Epithelial cell of proximal tubule (primary cell): ENCODE data around the gene PLG. TPM values are rescaled to one million over a fixed set of nuclear protein-coding genes. Genes with fewer than 3 reads are reported as not detected.
"Not testable (repeated sequence)": the region's sequence is repeated elsewhere in the genome, so short reads cannot be mapped to it uniquely, and the experiment has no call there.

Source experiments
- DNase-seq: peaks from one replicate; pipeline ENCODE4 v3.0.0-alpha.2; 2011; ENCODE audit warnings: low read depth
- H3K4me3 ChIP-seq: 2 replicates; pipeline ENCODE4 v1.5.1; 2011; ENCODE audit warnings: low read depth, mild to moderate bottlenecking, low read length
- CTCF ChIP-seq: conservative IDR thresholded peaks from 2 replicates; pipeline ENCODE4 v1.5.1; 2012; ENCODE audit warnings: low read depth, mild to moderate bottlenecking, low read length
- total RNA-seq: library from RNA; depleted of rRNA; stranded (reverse); fragments of >200 nt; gene quantifications from 2 replicates; pipeline ENCODE4 v1.2.3, GENCODE V29; 2015

The PLG gene
- total RNA-seq, 1 donor from 2014 or later, result not detected

DNA sequence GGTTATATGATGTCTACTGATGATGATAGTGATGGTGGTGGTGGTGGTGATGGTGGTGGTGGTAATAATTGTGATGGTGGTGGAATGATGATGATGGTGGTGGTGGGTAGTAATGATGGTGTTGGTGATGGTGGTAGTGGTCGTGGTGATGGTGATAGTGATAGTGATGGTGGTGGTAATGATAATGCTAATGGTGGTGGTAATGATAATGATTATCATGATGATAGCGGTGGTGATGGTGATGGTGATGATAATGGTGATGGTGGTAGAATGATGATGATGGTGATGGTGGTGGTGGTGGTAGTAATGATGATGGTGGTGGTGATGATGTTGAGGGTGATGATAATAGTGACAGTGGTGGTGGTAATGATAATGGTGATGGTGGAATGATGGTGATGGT lies 33.5 kb upstream of the PLG start:
- no peak overlapping the region for H3K4me3 ChIP-seq
- TF ChIP-seq CTCF, result no peak
- no peak for DNase-seq

GRCh38 chr6:160676418-160676817 lies 25.6 kb upstream of the PLG start:
- not testable (repeated sequence) for H3K4me3 ChIP-seq, DNase-seq

DNA sequence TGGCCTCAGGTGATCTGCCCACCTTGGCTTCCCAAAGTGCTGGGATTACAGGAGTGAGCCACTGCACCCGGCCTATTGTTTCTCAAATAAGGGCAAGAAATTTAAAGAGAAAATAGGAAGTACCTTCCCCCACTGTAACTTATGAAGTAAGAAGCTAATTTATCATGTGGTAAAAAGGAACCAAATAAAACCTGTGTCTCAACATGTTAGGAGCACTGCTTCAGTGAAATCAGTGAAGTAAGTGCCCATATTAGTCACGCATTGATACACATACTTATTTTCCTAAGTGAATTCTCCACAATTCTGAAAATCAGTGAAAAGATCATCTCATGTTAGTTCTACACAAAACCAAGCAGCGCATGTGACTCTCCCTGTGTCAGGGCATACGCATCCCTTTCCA lies 23.8 kb upstream of the PLG start:
- H3K4me3 ChIP-seq, result no peak overlapping the region
- no peak for DNase-seq
- no peak for TF ChIP-seq CTCF

DNA sequence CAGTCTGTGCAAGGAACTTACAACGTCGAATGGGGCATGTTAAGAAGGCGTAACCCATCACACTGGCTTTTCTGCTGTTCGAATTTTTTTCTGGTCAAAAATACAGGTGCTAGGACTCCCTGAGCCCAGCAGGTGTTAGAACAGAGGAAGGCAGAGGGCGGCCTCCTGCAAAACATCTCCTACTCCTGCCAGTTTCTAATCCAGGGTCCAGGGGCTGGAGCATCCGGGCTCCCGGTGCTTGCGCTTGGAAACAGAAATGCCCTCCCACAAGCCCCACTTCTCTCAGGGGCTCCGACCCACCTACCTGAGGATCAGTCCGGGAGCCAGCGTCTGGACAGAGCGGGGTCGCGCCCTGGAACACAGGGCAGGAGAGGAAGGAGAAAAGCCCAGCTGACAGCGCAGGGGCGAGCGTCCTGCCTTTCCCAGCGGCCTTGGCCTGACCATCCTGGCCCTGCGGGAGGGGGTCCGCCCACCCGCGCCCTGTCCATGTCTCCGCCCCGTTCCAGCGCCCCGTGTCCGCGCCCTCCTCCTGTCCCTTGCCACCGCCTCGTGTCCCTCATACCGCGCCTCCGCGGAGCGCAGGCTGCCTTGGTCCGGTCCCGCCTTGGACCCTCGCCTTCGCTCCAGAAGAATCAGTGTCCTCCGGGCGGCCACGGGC lies 23.2 kb upstream of the PLG start:
- peak overlapping the region; percentile 37 for H3K4me3 ChIP-seq
- TF ChIP-seq CTCF, result no peak
- DNase-seq, result no peak

- peak overlapping the region; percentile 37 for H3K4me3 ChIP-seq
- peak; percentile 50 for TF ChIP-seq CTCF
- no peak for DNase-seq
Observed at GRCh38 chr6:160679402-160679769, 22.7 kb upstream of the PLG start.

DNA sequence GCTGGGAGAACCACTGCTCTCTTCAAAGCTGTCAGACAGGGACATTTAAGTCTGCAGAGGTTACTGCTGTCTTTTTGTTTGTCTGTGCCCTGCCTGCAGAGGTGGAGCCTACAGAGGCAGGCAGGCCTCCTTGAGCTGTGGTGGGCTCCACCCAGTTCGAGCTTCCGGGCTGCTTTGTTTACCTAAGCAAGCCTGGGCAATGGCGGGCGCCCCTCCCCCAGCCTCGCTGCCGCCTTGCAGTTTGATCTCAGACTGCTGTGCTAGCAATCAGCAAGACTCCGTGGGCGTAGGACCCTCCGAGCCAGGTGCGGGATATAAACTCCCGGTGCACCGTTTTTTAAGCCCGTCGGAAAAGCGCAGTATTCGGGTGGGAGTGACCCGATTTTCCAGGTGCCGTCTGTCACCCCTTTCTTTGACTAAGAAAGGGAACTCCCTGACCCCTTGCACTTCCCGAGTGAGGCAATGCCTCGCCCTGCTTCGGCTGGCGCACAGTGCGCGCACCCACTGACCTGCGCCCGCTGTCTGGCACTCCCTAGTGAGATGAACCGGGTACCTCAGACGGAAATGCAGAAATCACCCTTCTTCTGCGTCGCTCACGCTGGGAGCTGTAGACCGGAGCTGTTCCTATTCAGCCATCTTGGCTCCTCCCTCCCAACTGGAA lies 16.8 kb upstream of the PLG start:
- DNase-seq, H3K4me3 ChIP-seq: not testable (repeated sequence)

DNA sequence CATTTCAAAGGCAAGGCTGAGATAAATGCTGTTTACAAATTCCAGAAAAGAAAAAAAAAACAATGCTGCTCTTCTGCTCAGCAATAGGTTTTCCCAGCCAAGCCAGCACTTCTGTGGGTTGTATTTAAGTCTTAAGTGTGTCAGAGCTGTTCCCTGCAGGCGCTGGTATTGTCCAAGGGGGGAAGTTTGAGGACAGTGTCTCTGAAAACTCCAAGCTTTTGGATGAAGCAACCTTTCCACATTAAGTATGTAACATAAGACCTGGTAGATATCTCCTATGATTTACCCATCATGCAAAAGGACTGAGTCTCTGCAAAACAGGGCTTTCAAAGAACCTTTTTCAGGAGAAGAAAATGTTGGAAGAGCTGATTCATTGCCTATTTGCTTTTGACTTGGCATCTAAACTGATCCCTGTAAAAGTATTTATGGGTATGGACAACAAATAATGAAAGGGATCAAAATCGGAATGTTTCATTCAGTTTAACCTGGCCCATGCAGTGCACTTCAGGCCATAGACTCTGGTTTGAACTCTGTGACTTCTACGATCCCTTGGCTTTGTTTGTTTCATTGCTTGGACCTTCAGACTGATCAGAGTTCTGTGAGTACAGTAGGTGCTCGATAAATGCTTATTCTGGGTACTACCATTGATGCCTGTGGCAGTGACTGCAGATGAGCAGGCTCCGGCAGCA lies 16.1 kb upstream of the PLG start:
- no peak for TF ChIP-seq CTCF
- H3K4me3 ChIP-seq, result no peak overlapping the region
- no peak for DNase-seq

DNA sequence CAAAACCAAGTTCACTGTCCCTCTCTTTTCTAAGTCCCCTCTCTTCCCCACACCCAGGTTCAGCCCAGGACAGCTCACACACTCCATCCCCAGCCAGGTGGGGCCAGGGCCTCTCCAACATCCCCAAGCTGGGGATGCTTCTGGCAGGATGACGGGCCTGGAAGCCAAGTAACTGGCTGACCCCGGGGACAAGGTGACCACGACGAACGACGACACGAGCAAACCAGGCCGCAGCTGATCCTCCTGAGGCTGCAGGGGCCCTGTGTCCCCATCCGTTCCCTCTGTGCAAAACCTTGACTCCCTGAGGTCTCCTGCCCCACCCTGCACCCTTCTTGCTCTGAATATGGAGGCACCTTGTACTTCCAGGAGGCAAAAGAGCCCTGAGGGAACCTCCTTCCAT lies 11.6 kb upstream of the PLG start:
- no peak overlapping the region for H3K4me3 ChIP-seq
- TF ChIP-seq CTCF, result no peak
- no peak for DNase-seq
